Transverse colon (tissue), 4 donors: ENCODE measurements around the gene ZNF526.

ENCODE experiments used
- EP300 ChIP-seq: sonication (generic); formaldehyde crosslinking; IDR thresholded peaks from one replicate; pipeline ENCODE4 v1.6.1; 2017; ENCODE audit warnings: antibody characterized with exemption, low read depth
- POLR2A ChIP-seq: fragments of 450-650 bp; IDR thresholded peaks from one replicate; pipeline ENCODE4 v1.6.1; 2016; ENCODE audit warnings: antibody characterized with exemption, mild to moderate bottlenecking, moderate library complexity
- POLR2AphosphoS5 ChIP-seq, 3 donors: sonication (generic); formaldehyde crosslinking; IDR thresholded peaks; one replicate each; pipeline ENCODE4 v1.6.1; 2016; ENCODE audit warnings: antibody characterized with exemption in 3 of 3
- TF ChIP-seq, protein P1 (sequence below), 5 experiments: fragments of 200-600 bp in 3 of 5; fragments of 450-650 bp in 2 of 5; sonication (generic) in 3 of 5; IDR thresholded peaks; 1 replicate in 2 of 5; 2 replicates in 3 of 5; pipeline ENCODE4 v1.5.1; 2016 to 2017; ENCODE audit warnings: antibody characterized with exemption in 5 of 5, inconsistent platforms in 3 of 5, mild to moderate bottlenecking in 2 of 5, moderate library complexity in 1 of 5

DNA sequence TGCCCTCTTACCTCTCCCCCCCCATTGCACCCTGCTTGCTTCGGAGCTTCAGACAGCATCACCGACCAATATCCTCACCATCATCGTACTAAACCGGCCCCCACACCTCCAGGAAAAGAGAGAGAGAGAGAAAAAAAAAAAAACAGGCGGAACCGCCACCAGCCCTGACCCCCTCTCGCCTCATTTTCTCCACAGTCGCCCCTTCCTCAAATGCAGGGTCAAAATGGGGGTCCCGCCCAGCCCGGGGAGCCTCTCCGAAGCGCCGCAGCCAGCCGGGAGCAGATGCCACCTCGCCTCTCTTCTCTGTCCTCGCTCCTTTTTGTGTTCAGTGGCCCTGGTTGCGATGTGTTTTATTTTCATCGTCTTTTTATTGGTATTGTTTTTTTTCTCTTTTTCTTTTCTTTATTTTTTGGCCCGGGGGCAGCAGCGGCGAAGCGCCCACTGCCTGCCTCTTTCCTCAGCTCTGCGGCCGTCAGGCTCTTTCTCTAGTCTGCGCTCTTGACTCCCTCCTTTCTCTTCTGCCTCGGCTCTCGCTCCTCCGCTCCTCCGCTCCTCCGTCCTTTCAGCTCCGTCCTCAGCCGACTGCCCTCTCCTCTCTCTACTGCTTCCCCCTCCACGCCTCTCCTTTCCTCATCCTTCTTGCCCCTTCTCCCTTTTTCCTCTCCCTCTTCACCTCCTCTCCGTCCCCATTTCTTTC, 44.0 kb upstream of the ZNF526 start:
- TF ChIP-seq, protein P1, sequence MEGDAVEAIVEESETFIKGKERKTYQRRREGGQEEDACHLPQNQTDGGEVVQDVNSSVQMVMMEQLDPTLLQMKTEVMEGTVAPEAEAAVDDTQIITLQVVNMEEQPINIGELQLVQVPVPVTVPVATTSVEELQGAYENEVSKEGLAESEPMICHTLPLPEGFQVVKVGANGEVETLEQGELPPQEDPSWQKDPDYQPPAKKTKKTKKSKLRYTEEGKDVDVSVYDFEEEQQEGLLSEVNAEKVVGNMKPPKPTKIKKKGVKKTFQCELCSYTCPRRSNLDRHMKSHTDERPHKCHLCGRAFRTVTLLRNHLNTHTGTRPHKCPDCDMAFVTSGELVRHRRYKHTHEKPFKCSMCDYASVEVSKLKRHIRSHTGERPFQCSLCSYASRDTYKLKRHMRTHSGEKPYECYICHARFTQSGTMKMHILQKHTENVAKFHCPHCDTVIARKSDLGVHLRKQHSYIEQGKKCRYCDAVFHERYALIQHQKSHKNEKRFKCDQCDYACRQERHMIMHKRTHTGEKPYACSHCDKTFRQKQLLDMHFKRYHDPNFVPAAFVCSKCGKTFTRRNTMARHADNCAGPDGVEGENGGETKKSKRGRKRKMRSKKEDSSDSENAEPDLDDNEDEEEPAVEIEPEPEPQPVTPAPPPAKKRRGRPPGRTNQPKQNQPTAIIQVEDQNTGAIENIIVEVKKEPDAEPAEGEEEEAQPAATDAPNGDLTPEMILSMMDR (IDR thresholded peaks at IDR 0.05): no peak
- no peak for TF ChIP-seq POLR2AphosphoS5 (IDR thresholded peaks at IDR 0.05)
- no peak for TF ChIP-seq POLR2A
- no peak for TF ChIP-seq EP300
